Measurements from ENCODE around the gene NECAB3.
"Not testable (repeated sequence)": the region's sequence is repeated elsewhere in the genome, so short reads cannot be mapped to it uniquely, and the experiment has no call there.

Gene NECAB3

GRCh38 chr20:33674294-33675135 lies at the start of gene NECAB3:
Gene NECAB3, minus strand, starts transcription at chr20:33674428. Its CDS starts 76 bp downstream, at chr20:33674352.
- no peak for DNase-seq (ENCODE audit: low read depth, low spot score)

DNA sequence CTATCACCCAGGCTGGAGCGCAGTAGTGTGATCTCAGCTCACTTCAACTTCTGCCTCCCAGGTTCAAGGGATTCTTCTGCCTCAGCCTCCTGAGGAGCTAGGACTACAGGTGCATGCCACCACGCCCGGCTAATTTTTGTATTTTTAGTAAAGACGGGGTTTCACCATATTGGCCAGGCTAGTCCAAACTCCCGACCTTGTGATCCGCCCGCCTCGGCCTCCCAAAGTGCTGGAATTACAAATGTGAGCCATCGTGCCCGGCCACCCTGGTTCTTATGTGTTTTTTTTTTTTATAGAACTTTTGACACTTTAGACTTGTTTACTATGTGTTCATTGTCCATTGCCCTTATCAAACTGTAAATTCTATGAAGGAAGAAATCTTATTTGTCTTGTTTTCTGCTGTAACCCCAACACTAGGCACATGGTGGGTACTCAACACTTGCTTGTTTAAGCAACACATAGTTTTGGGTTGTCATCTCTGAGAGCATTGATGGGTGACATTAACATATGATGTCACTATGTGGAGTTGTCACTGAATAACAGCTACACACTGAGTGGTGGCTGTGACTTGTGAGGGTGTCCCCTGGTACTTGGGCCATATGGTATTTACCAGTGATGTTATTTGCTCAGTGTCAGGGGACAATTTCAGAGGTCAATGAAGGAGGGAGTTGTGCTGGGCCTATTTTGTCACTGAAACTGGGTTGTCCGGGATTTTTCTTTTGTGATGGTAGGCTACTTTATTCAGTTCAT lies 47.3 kb upstream of the NECAB3 start:
- no peak for DNase-seq (ENCODE audit: low read depth, low spot score)

GRCh38 chr20:33719989-33720709 lies 45.9 kb upstream of the NECAB3 start, which contains the start of gene PXMP4:
Gene PXMP4, minus strand, starts transcription at chr20:33720310. Its CDS starts 103 bp downstream, at chr20:33720207.
- peak; percentile 64 for DNase-seq (ENCODE audit: low read depth, low spot score)

DNA sequence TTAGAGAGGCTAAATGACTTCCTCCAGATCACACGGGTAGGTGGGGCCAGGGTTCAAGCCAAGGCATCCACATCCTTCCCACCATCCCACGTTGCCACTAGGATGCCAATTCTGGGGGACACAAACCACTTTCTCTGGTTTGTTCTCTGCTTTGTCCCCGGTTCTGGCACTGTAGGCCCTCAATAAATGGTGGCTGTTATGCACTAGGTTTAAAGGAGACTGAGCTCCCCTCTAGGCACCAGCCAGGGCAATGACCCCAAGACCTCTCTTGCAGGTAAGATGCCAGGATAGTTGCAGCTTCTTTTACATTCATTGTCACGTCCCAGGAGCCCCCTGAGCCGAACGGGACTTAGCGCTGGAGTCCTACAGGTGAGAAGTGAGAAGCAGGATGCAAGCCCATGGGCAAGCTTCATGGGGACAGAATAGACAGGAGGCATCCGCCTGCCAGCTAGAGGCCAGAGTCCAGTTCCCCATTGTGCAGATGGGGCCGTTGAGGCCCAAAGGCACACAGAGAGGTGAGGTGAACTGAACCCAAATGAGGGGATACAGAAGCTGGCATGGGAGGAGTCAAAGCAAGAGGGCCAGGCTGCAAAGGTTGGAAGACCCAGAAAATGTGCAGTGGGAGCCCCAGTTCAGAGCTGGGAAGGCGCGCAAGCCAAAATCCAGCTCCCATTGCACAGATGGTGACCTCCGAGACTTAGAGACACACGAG lies 45.2 kb upstream of the NECAB3 start:
- no peak for DNase-seq (ENCODE audit: low read depth, low spot score)

- DNase-seq (ENCODE audit: low read depth, low spot score): no peak
Measured at GRCh38 chr20:33716498-33716897, 42.3 kb upstream of the NECAB3 start.

- no peak for DNase-seq (ENCODE audit: low read depth, low spot score)
Measured at GRCh38 chr20:33713865-33714367, 39.7 kb upstream of the NECAB3 start.

DNA sequence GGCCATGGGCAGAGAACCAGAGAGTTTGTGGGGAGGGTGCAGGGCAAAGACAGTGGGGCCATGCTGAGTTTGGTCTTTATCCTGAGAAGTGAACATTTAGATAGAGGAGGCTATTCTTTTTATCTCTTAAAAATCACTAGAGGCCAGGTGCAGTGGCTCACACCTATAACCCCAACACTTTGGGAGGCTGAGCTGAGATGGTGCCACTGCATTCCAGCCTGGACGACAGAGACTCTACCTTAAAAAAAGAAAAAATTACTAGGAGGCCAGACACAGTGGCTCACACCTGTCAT lies 37.2 kb upstream of the NECAB3 start:
- no peak for DNase-seq (ENCODE audit: low read depth, low spot score)

DNA sequence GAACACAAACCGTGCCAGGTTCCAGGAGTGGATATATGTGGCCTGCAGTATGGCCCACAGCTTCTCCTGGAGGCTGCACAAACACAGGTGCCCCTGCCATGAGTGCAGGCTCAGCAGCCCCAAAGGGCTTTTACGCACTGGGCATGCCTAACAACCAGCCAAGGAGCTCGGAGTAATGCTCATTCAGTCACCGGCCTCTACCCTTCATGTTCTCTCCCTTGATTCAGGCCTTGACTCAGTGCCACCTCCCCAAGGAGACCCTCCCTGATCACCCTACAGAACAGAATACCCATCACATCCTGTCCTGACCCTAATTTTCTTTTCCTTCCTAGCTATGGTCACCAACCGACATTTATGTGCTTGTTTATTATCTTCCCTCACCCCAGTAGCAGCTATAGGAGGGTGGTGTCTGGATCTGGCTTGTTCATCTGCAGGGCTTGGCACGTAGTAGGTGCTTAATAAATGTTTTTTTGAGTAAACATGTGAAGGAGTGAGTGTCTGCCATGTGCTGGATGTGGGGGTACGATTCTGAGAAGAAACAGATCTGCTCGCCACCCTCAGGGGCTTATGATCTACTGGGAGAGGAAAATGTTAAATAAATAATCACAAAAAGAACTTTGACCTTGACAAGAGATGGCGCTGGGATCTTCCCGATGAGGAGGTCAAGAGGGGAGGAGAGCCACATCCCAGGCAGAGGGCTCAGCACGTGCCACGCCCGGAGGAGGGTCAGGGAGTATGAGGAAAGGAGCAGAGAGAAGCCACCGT lies 36.6 kb upstream of the NECAB3 start:
- DNase-seq (ENCODE audit: low read depth, low spot score): no peak

- no peak for DNase-seq (ENCODE audit: low read depth, low spot score)
Measured at GRCh38 chr20:33709905-33710541, 35.8 kb upstream of the NECAB3 start.

DNA sequence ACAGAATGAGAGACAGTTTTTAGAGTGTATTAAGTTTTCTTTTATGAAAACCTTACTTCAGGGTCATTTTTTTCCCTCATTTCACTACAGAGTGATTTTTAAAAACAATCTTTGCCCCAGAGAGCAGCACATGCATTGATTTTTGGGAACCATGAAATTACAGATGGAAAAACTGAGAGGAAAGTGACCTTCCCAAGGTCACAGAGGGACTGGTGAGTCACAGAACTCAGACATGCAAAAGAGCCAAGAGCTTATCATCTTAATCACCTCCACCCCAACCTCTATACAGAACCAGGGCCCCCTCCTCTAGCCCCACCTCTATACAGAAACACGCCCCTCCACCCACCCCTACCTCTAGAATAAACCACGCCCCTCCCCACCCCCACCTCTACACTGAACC lies 35.2 kb upstream of the NECAB3 start:
- DNase-seq (ENCODE audit: low read depth, low spot score): no peak

DNA sequence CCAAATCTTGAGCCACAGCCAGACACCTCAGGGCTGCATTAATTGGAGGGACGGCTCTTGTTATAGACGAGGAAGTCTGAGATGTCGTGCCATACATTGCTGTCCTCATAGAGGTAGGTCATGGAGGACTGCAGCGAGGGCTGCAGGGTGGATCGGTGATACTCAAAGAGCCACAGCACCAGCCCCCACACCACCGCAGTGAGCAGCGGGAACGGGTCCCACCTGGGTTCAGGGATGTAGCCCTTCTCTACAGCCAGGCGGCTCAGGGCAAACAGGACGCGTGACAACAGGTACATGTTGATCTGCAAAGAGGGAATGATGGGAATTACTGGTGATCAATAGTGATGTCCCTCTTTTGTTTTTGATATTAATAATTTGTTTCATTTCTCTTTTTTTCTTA lies 33.4 kb upstream of the NECAB3 start:
- no peak for DNase-seq (ENCODE audit: low read depth, low spot score)

DNA sequence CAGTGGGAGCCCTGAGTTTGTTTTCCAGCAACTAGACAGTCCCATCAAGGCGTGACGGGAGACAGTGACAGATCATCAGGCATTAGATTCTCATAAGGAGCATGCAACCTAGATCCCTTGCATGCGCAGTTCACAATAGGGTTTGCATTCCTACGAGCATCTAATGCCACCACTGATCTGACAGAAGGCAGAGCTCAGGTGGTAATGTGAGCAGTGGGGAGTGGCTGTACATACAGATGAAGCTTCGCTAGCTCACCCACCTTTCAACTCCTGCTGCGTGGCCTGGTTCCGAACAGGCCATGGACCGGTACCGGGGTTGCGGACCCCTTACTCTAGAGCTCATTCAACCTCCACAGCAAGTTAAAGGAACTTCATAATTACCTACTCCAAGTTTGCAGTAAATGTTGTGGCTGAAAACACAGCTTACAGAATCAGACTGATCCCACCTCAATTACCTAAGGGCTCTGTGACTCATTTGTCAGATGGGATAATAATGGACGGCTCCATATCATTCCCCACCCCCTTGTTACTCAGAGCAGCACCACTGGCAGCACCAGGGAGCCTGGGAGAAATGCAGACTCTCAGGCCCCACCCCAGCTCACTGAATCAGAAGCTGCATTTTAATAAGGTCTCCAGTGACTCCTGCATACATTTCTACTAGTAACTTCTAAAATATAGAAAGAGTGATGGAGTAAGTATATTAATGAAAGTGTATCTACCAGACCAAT lies 30.1 kb upstream of the NECAB3 start:
- DNase-seq (ENCODE audit: low read depth, low spot score): no peak

GRCh38 chr20:33703498-33704137 lies 29.4 kb upstream of the NECAB3 start:
- DNase-seq (ENCODE audit: low read depth, low spot score): no peak

DNA sequence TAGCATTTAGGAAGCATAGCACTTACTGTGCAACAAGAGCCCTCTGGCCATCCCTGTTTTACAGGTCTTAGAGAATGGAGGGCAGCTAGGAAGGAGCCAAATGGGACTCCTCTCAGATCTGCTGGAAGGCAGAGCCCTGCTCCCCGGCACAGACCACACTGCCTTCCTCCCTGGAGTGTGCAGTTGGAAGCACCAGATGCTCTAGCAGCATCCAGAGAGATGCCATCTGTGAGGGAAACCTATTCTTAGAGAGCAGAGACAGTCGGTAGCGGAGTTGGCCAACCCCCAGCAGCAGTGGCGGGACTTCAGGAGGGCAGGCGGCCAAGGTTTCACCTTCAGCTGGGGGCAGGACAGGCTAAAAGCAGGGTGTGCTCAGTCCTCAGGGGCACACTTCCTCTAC lies 28.6 kb upstream of the NECAB3 start:
- no peak for DNase-seq (ENCODE audit: low read depth, low spot score)

DNA sequence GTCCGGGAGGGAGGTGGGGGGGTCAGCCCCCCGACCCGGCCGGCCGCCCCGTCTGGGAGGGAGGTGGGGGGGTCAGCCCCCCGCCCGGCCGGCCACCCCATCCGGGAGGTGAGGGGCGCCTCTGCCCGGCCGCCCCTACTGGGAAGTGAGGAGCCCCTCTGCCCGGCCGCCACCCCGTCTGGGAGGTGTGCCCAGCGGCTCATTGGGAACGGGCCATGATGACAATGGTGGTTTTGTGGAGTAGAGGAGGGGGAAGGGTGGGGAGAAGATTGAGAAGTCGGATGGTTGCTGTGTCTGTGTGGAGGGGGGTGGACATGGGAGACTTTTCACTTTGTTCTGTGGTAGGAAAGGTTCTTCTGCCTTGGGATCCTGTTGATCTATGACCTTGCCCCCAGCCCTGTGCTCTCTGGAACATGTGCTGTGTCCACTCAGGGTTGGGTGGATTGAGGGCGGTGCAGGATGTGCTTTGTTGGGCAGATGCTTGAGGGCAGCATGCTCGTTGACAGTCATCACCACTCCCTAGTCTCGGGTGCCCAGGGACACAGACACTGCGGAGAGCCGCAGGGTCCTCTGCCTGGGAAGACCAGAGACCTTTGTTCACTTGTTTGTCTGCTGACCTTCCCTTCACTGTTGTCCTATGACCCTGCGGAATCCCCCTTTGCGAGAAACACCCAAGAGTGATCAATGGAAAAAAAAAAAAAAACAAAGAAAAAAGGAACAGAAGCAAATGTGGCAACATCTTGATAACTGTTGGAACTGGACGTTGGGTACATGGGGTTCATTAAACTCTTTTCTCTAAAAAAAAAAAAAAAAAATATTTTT lies 27.6 kb upstream of the NECAB3 start:
- DNase-seq (ENCODE audit: low read depth, low spot score): no peak

DNA sequence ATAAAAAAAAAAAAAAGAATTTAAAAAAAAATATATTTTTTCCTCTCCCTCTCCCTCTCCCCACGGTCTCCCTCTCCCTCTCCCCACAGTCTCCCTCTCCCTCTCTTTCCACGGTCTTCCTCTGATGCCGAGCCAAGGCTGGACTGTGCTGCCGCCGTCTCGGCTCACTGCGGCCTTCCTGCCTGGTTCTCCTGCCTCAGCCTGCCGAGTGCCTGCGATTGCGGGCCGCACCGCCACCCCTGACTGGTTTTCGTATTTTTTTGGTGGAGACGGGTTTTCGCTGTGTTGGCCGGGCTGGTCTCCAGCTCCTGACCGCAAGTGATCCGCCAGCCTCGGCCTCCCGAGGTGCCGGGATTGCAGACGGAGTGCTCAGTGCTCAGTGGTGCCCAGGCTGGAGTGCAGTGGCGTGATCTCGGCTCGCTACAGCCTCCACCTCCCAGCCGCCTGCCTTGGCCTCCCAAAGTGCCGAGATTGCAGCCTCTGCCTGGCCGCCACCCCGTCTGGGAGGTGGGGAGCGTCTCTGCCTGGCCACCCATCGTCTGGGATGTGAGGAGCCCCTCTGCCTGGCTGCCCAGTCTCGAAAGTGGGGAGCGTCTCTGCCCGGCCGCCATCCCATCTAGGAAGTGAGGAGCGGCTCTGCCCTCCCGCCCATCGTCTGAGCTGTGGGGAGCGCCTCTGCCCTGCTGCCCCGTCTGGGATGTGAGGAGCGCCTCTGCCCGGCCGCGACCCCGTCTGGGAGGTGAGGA lies 26.6 kb upstream of the NECAB3 start:
- DNase-seq (ENCODE audit: low read depth, low spot score): not testable (repeated sequence)

GRCh38 chr20:33698966-33699365 lies 24.7 kb upstream of the NECAB3 start:
- DNase-seq (ENCODE audit: low read depth, low spot score): not testable (repeated sequence)
